ENCODE data around the gene WNT6.
A peak's percentile ranks its signal among the peaks of the same experiment; 100 is the strongest.

Gene WNT6

DNA sequence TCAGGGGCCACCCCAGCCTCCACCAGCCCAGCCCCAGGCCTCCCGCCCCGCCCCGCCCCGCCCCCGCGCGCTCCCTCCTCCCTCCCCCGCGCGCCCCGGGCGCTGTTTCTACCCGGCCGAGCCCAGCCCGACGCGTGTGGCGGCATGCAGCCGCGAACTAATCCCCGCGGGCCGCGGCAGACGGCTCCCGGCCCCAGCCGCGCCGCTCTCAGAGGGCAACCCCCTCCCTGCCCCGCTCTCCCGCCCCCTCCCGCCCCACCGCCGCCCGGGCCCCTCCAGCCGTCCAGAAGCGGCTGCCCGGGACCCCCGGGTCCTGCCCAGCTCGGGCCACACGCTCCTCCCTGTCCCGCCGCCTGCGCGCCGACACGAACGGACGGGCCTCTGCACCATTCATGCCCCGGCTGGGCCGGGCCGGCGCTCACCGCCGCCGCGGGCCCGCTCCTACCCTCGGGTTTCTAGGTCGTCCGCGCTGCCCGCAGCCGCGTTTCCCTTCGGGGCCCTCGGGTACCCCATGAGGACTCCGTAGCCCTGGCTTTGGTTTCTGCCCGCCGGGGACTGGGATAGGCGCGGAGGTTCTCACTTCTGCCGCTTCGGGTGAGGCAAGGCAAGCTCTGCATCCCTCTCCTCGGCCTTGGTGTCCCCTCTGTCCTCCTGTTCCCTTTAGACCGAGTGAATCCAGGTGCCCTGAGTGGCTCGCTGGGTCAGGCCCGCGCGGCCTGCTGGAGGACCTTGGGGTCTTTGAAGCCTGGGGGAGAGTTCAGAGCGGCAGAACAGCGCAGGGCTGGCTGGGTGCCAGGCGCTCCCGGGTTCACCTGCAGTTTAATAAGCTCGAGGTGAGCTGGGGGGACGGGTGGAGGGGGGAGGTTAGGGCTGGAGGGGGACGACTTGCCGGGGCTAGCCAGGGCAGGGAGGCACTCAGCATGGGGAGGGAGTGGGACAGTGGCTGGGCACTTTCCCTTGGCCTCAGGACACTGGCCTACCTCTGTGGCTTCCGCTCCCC lies 24.2 kb downstream of the WNT6 start:
- H3K36me3 Mint-ChIP-seq (ENCODE audit: low read depth): no peaks in the 10 kb centered on the region
- H3K9me3 Mint-ChIP-seq: no peaks in the 10 kb centered on the region
- peak overlapping the region; percentile 50 for H3K4me3 Mint-ChIP-seq
- peaks cover 88% of the 10 kb centered on the region for H3K27me3 Mint-ChIP-seq (ENCODE audit: low read depth, poor library complexity)
- H3K4me1 Mint-ChIP-seq: peaks cover 22% of the 10 kb centered on the region
- H3K27ac Mint-ChIP-seq: no peak overlapping the region
- TF ChIP-seq CTCF (IDR thresholded peaks at IDR 0.05): no peak
- DNase-seq: peak; percentile 56

GRCh38 chr2:218884519-218884918 lies 24.9 kb downstream of the WNT6 start:
- DNase-seq: no peak
- H3K27ac Mint-ChIP-seq: no peak overlapping the region
- TF ChIP-seq CTCF (IDR thresholded peaks at IDR 0.05): no peak
- H3K4me3 Mint-ChIP-seq: peak overlapping the region; percentile 50
- peaks cover 85% of the 10 kb centered on the region for H3K27me3 Mint-ChIP-seq (ENCODE audit: low read depth, poor library complexity)
- no peaks in the 10 kb centered on the region for H3K36me3 Mint-ChIP-seq (ENCODE audit: low read depth)
- H3K4me1 Mint-ChIP-seq: peaks cover 19% of the 10 kb centered on the region
- H3K9me3 Mint-ChIP-seq: no peaks in the 10 kb centered on the region

GRCh38 chr2:218885981-218886947 lies 26.7 kb downstream of the WNT6 start:
- Mint-ChIP-seq H3K4me3 (no peak overlapping the region), H3K27me3 (ENCODE audit: low read depth, poor library complexity) (peaks cover 86% of the 10 kb centered on the region), H3K36me3 (ENCODE audit: low read depth) (no peaks in the 10 kb centered on the region), H3K27ac (no peak overlapping the region), H3K9me3 (no peaks in the 10 kb centered on the region), H3K4me1 (peaks cover 15% of the 10 kb centered on the region)
- TF ChIP-seq CTCF (IDR thresholded peaks at IDR 0.05): no peak
- DNase-seq: no peak

- no peak overlapping the region for H3K27ac Mint-ChIP-seq
- H3K36me3 Mint-ChIP-seq (ENCODE audit: low read depth): no peaks in the 10 kb centered on the region
- H3K27me3 Mint-ChIP-seq (ENCODE audit: low read depth, poor library complexity): peaks cover 86% of the 10 kb centered on the region
- no peak for TF ChIP-seq CTCF (IDR thresholded peaks at IDR 0.05)
- H3K4me1 Mint-ChIP-seq: peaks cover 9% of the 10 kb centered on the region
- H3K9me3 Mint-ChIP-seq: peaks cover 3% of the 10 kb centered on the region
- no peak for DNase-seq
- no peak overlapping the region for H3K4me3 Mint-ChIP-seq
Observed at GRCh38 chr2:218887079-218887478, 27.5 kb downstream of the WNT6 start.

DNA sequence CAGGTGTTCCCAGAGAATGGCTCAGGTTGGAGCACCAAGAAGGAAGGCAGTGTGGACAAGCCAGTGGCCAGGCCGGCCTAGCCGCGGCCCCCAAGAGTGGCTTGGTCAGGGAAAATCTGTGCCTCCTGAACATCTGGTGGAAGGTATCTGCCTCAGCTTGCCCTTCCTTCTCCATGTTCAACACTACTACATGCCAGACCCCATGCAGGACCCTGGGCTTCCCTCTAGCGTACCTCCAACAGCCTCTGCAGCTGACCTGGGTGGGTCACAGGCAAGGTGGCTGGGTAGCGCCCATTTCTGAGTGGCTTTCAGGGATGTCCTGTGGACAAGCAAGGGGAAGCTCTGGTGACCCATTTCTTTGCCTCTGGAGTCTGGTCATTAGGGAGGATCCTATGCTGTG lies 28.7 kb downstream of the WNT6 start:
- TF ChIP-seq CTCF (IDR thresholded peaks at IDR 0.05): no peak
- Mint-ChIP-seq H3K36me3 (ENCODE audit: low read depth) (no peaks in the 10 kb centered on the region), H3K27me3 (ENCODE audit: low read depth, poor library complexity) (peaks cover 86% of the 10 kb centered on the region), H3K4me1 (peaks cover 5% of the 10 kb centered on the region), H3K27ac (no peak overlapping the region), H3K4me3 (no peak overlapping the region), H3K9me3 (peaks cover 3% of the 10 kb centered on the region)
- DNase-seq: no peak

Data from nephron progenitor cell (in vitro differentiated cells).